AG08396 (cell line): ENCODE data around the gene ZGPAT.

Experiments used
- DNase-seq: peaks from one replicate; pipeline ENCODE4 v3.0.0; 2012; ENCODE audit warnings: low spot score, mixed read lengths

Gene ZGPAT

DNA sequence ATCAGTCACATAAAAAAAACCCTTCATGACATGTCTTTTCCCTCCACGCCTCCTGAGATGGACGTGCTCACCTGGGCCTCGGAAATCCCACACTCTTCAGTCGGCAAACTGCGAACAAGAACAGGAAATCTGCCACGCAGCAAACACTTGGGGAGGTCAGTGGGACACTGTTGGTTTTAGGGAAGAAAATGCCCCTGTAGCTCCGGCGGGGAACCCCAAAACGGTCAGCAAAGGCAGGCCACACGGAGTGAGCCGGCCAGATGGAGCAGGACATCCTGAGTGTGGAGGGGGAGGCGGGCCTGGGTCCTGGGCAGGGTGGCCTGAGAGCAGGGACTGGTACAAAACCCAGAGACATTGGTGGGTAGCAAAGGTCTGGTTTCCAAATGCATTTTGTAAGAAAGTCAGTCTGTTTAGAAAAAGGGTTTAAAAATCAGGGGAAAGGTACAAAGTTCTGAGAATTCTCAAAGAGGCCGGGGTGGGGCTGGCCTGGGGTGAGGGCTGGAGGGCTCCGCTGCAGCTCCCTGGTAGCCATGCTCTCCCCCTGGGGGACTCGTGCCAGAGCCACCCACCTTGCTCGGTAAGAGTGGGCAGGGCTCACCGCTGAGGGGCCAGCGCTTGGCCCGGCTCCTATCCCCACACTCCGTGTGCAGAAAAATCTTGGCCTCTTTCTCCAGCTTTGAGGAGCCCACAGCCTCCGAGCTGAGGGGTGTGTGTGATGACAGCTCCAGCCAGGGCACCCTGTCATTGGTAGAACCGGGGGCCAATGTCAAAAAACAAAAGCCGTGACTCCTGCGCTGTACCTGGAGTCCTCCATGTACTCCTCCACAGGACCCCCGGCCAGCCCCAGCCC is 37.0 kb downstream of the ZGPAT start:
- DNase-seq, result no peak

GRCh38 chr20:63745424-63745805 is 37.6 kb downstream of the ZGPAT start:
- peak; percentile 12 for DNase-seq

DNA sequence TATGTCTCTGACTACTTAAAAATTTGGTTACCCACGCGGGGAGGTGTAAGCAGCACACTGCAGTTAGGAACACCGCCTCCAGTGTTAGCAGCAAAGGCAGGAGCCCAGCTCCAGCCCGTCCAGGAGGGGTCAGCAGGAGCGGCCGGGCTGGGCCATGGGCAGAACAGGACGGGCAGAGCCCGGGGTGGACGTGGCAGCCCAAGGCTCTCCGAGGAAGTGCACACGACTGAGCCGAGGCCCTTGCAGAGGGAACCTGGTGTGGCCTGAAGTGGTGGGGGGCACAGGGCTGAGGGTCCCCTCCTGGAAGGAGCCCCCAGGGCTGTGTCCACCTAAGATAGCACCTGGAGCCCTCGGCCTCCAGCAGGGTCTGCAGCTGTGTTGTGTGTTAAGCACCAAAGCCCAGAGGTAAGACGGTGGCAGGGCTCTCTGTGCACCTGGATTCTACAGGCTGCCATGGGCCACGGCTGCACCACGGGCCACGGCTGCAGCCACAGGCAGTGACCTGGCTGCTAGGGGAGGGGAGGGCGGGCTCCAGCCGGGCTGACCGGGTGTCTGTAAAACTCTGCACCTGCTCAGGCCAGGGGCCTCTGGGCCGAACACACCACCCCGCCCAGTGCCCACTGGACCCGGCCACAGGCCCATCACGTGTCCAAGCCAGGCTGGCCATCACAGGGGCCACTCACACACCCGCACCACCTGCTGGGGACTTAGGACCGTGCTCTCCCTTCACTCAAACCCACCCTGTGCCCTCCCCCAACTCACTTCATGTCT is 38.3 kb downstream of the ZGPAT start:
- peak; percentile 11 for DNase-seq

DNA sequence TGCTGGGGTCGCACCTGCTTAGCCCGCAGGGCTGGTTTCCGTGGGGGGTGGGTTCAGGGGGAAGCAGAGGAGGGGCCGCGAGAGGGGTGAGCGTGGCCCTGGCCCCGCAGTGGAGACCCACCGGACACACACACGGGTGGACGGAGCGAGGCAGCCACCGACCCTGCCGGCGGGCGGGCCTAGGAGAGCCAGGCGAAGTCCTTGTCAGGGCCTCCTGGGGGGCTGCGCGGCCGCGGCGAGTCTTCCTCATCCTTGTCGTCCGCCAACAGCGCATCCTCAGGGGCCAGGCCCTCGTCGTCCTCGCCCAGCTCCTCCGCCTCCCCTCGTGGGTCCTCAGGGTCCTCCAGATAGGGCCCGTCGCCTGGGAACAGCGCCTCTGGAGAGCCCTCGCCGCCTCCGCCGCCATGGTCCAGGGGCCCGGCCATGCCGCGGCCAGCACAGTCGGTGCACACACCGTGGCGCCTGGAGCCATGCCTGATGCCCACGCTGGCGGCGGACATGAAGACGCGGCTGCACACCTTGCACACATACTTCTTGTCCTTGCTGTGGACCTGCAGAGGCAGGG is 39.0 kb downstream of the ZGPAT start:
- no peak for DNase-seq

GRCh38 chr20:63747622-63748069 is 39.8 kb downstream of the ZGPAT start:
- DNase-seq, result peak; percentile 25

GRCh38 chr20:63748070-63748933 is 40.5 kb downstream of the ZGPAT start:
- peak; percentile 16 for DNase-seq

- DNase-seq, result peak; percentile 12
These were observed 41.1 kb downstream of the ZGPAT start for GRCh38 chr20:63748934-63749270.

- peak; percentile 14 for DNase-seq
These were observed 42.0 kb downstream of the ZGPAT start for GRCh38 chr20:63749597-63750508.

DNA sequence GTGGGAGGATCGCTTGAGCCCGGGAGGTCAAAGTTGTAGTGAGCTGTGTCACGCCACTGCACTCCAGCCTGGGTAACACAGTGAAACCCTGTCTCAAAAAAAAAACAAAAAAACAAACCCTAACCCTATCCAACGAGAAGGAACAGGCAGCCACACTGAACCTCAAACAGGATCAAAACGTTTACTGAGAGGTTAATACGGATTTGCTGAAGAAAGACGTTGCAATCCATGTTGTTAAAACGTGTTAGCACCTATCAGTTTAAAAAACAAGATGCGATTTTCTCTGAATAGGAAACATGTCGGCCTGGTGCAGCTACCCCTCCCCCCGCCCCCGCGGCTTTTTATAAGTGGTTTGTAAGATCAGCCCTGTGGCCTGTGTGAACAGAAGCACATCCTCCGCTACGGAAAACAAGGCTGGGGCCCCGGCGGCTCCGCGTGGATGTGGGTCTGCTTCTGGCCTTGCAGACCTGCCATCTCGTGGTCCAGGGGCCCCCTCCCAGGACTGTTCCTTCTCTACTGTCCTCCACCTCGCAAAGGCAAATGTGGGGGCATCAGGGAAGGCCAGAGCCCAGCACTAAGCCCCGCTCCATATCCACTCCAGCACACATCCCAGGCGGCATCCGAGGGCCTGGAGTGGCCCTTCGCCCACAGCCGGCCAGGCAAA is 43.1 kb downstream of the ZGPAT start:
- DNase-seq, result no peak

- DNase-seq, result no peak
These were observed 43.8 kb downstream of the ZGPAT start for GRCh38 chr20:63751471-63752271.

GRCh38 chr20:63752411-63753101 is 44.7 kb downstream of the ZGPAT start:
- no peak for DNase-seq

DNA sequence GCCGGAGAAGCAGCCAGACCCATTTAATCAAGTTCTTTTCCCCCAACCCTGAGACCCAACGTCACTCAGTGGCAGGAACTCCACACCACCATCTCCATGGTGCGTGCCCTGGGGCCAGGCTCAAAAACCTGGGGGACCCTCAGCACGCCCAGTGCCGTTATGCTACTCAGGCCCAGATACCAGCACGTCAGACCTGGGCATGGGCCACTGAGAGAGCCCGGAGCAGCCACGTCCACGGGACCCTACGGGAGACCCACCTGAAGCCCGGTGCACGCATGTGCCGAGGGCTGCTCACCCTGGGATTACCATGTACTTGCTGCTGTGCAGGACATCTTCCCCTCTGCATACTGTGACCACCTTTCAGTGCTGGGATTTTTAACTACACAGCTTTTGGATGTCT is 45.5 kb downstream of the ZGPAT start:
- no peak for DNase-seq

DNA sequence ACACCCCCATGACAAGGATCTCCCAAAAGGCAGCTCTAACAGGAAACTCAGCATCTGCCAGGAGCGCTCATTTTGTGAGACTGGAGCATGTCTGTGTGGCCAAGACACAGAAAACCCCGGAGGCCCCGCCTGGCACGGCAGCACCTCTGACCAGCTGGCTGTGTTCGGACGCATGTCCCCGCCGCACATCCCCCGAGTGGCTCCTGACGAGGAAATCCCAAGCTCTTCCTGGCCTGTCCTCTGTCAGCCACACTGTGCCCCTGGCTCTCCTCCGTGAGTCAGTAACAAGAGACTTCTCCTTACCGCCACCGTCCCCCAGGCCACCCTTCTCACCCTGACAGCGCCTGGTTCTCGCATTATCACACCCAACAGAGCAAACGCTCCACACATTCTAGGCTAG is 46.2 kb downstream of the ZGPAT start:
- no peak for DNase-seq

GRCh38 chr20:63755933-63756647 is 48.3 kb downstream of the ZGPAT start:
- no peak for DNase-seq

DNA sequence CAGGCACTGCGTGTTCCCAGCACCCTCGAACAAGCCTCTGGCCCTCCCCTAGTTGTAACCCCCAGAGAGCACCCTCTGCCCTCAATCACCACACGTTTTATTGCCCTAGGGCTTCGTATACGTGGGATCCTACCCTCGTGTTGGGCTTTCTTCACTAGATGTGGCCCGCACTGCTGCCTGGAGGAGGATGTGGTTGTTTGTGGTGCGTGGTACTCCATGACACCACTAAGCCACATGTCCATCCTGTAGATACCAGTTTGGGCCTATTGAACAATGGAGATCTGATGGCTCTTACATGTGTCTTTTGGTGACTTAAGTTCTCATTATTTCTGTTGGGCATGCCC is 48.8 kb downstream of the ZGPAT start:
- DNase-seq, result no peak

GRCh38 chr20:63758152-63758551 is 50.3 kb downstream of the ZGPAT start:
- no peak for DNase-seq

- no peak for DNase-seq
These were observed 51.6 kb downstream of the ZGPAT start for GRCh38 chr20:63759377-63759901.
